Measurements from ENCODE around the gene CARNS1. TPM values are rescaled to one million over a fixed set of nuclear protein-coding genes. Genes with fewer than 3 reads are reported as not detected.

Gene CARNS1
- total and polyA plus RNA-seq, 2 experiments from 2014 or later = 1.4 to 2.1 TPM

GRCh38 chr11:67450796-67451657 is 35.5 kb downstream of the CARNS1 start:
- Histone ChIP-seq H3K4me1 (ENCODE audit: low read depth) (no peaks in the 10 kb centered on the region), H3K9me3 (ENCODE audit: low read depth) (no peaks in the 10 kb centered on the region), H3K4me3 (no peak overlapping the region), H3K27me3 (no peaks in the 10 kb centered on the region), H3K36me3 (no peaks in the 10 kb centered on the region), H3K27ac (no peak overlapping the region)
- no peak for DNase-seq (ENCODE audit: low read depth in 1 of 2, low spot score in 1 of 2)
- TF ChIP-seq CTCF (IDR thresholded peaks at IDR 0.05; ENCODE audit: low read depth, low read length) = no peak

GRCh38 chr11:67451658-67451976 is 36.1 kb downstream of the CARNS1 start:
- Histone ChIP-seq H3K27me3 (no peaks in the 10 kb centered on the region), H3K36me3 (no peaks in the 10 kb centered on the region), H3K4me3 (no peak overlapping the region), H3K4me1 (ENCODE audit: low read depth) (no peaks in the 10 kb centered on the region), H3K9me3 (ENCODE audit: low read depth) (no peaks in the 10 kb centered on the region), H3K27ac (no peak overlapping the region)
- no peak for DNase-seq (ENCODE audit: low read depth in 1 of 2, low spot score in 1 of 2)
- no peak for TF ChIP-seq CTCF (IDR thresholded peaks at IDR 0.05; ENCODE audit: low read depth, low read length)

- H3K27me3 ChIP-seq = no peaks in the 10 kb centered on the region
- no peaks in the 10 kb centered on the region for H3K9me3 ChIP-seq (ENCODE audit: low read depth)
- H3K36me3 ChIP-seq = no peaks in the 10 kb centered on the region
- no peak within 1 kb of the TSS for H3K4me3 ChIP-seq
- H3K4me1 ChIP-seq (ENCODE audit: low read depth) = no peaks in the 10 kb centered on the region
- H3K27ac ChIP-seq = no peak within 1 kb of the TSS
- no peak for TF ChIP-seq CTCF (IDR thresholded peaks at IDR 0.05; ENCODE audit: low read depth, low read length)
- DNase-seq (ENCODE audit: low read depth in 1 of 2, low spot score in 1 of 2) = no peak
Observed at GRCh38 chr11:67452141-67452952, 36.9 kb downstream of the CARNS1 start, which contains the start of gene GPR152. Gene GPR152 (minus strand): TSS chr11:67452729. CDS start chr11:67452724, 5 bp downstream.

GRCh38 chr11:67453816-67454732 is 38.6 kb downstream of the CARNS1 start:
- no peak for DNase-seq (ENCODE audit: low read depth in 1 of 2, low spot score in 1 of 2)
- Histone ChIP-seq H3K27me3 (no peaks in the 10 kb centered on the region), H3K4me3 (no peak overlapping the region), H3K27ac (no peak overlapping the region), H3K9me3 (ENCODE audit: low read depth) (no peaks in the 10 kb centered on the region), H3K36me3 (no peaks in the 10 kb centered on the region), H3K4me1 (ENCODE audit: low read depth) (no peaks in the 10 kb centered on the region)
- TF ChIP-seq CTCF (IDR thresholded peaks at IDR 0.05; ENCODE audit: low read depth, low read length) = no peak

GRCh38 chr11:67455054-67455453 is 39.6 kb downstream of the CARNS1 start, which contains the start of gene CABP4:
Gene CABP4 (plus strand): TSS chr11:67455354. CDS start chr11:67455424, 70 bp downstream.
- Histone ChIP-seq H3K36me3 (no peaks in the 10 kb centered on the region), H3K4me1 (ENCODE audit: low read depth) (no peaks in the 10 kb centered on the region), H3K27ac (no peak within 1 kb of the TSS), H3K27me3 (no peaks in the 10 kb centered on the region), H3K4me3 (no peak within 1 kb of the TSS), H3K9me3 (ENCODE audit: low read depth) (no peaks in the 10 kb centered on the region)
- no peak for DNase-seq (ENCODE audit: low read depth in 1 of 2, low spot score in 1 of 2)
- no peak for TF ChIP-seq CTCF (IDR thresholded peaks at IDR 0.05; ENCODE audit: low read depth, low read length)
